ENCODE data around the gene DDX5. TPM values are rescaled to one million over a fixed set of nuclear protein-coding genes. Genes with fewer than 3 reads are reported as not detected.

Gene DDX5
- total RNA-seq = 428 and 621 TPM in 2 replicates

GRCh38 chr17:64506201-64506575, at the start of gene DDX5:
Gene DDX5 (minus strand): TSS chr17:64506289. CDS start chr17:64506119, 170 bp downstream.

GRCh38 chr17:64506576-64507412, 705 bp upstream of the DDX5 start, which contains the start of gene CEP95:
Gene CEP95 (plus strand): TSS chr17:64506977. CDS start chr17:64507098, 121 bp downstream.

GRCh38 chr17:64496786-64497564, 9.1 kb downstream of the DDX5 start, which contains the start of gene POLG2:
Gene POLG2 (minus strand): TSS chr17:64497054. CDS start chr17:64496968, 86 bp downstream.

GRCh38 chr17:64448665-64449512, 57.2 kb downstream of the DDX5 start, which contains the start of gene MILR1:
Gene MILR1 (plus strand): TSS chr17:64449115. CDS start chr17:64449169, 54 bp downstream.

Other genes starting within 250 kb of the DDX5 start
- 26.0 and 32.9 TPM in 2 replicates for gene TEX2, start 243.0 kb downstream of the DDX5 start, total RNA-seq
- gene PECAM1, start 115.4 kb downstream of the DDX5 start, total RNA-seq = 10.2 and 24.4 TPM in 2 replicates
- 16.3 and 18.9 TPM in 2 replicates for gene MILR1, start 57.2 kb downstream of the DDX5 start, total RNA-seq
- 10.4 TPM in 2 replicates for gene POLG2, start 9.2 kb downstream of the DDX5 start, total RNA-seq
- gene CEP95, start 688 bp upstream of the DDX5 start, total RNA-seq = 21.7 and 28.8 TPM in 2 replicates
- 78.5 and 81.0 TPM in 2 replicates for gene SMURF2, start 156.0 kb upstream of the DDX5 start, total RNA-seq

All from aortic smooth muscle cell (primary cell).